K562 (cell line): ENCODE results near the gene DNAH3. TPM values are rescaled to one million over a fixed set of nuclear protein-coding genes. Genes with fewer than 3 reads are reported as not detected.
A peak's percentile ranks its signal among the peaks of the same experiment; 100 is the strongest.

Source experiments
- CGGBP1 ChIP-seq: fragments of 250-450 bp; sonication (Bioruptor Pico); IDR thresholded peaks from 2 replicates; pipeline ENCODE4 v1.9.0; 2021; ENCODE audit warnings: mild to moderate bottlenecking
- LARP7 ChIP-seq: fragments of 450-650 bp; IDR thresholded peaks from 2 replicates; pipeline ENCODE4 v1.6.1; 2016
- MAZ ChIP-seq, 2 experiments: fragments of 450-650 bp in 1 of 2; sonication (generic) in 1 of 2; formaldehyde crosslinking; IDR thresholded peaks in 1 of 2; conservative IDR thresholded peaks in 1 of 2; 2 replicates each; pipeline versions ENCODE4 v1.4.0 to v1.5.0; 2020; ENCODE audit warnings: mild to moderate bottlenecking in 1 of 2, missing genetic modification reagents in 1 of 2
- MCM7 ChIP-seq, 2 experiments: fragments of 450-650 bp; IDR thresholded peaks; 2 replicates each; pipeline ENCODE4 v1.6.1; 2016 to 2018
- MGA ChIP-seq: fragments of 450-650 bp; IDR thresholded peaks from 2 replicates; pipeline ENCODE4 v1.6.1; 2016; ENCODE audit warnings: mild to moderate bottlenecking, moderate library complexity
- PHF21A ChIP-seq: fragments of 450-650 bp; IDR thresholded peaks from 2 replicates; pipeline ENCODE4 v1.6.1; 2017; ENCODE audit warnings: low read depth, borderline replicate concordance
- ZNF76 ChIP-seq: fragments of 250-450 bp; sonication (Bioruptor Pico); IDR thresholded peaks from 2 replicates; pipeline ENCODE4 v1.4.0; 2020; ENCODE audit warnings: mild to moderate bottlenecking, moderate library complexity, borderline replicate concordance
- polyA plus RNA-seq, 8 experiments: library from polyadenylated mRNA; depleted of rRNA in 4 of 8; stranded (reverse) in 5 of 8; unstranded in 3 of 8; fragments of >200 nt; fragmentation: Nextera tagmentation in 2 of 8; fragmentation: Illumina TruSeq in 1 of 8; extraction: Ambion mirVana in 2 of 8; extraction: Trizol in 1 of 8; gene quantifications; 2 replicates each; pipeline versions ENCODE4 v1.2.1 to v1.2.3, GENCODE V29; 2011 to 2014; ENCODE audit warnings: inconsistent platforms in 1 of 8, missing spikeins in 1 of 8
- total RNA-seq, 7 experiments: library from RNA; depleted of rRNA in 6 of 7; stranded (reverse); fragments of >200 nt in 6 of 7; fragmentation: Illumina TruSeq in 2 of 7; extraction: Trizol in 2 of 7; gene quantifications; 2 replicates each; pipeline versions ENCODE4 v1.2.1 to v1.2.3, GENCODE V29; 2011 to 2021; ENCODE audit warnings: low replicate concordance in 1 of 7

Gene DNAH3
- total and polyA plus RNA-seq, 9 of the 15 experiments (the other 6 are each of a cell fraction or from before 2014, with no cell fraction given) = 0.32 to 0.84 (median 0.44) TPM

- TF ChIP-seq MGA (peak; percentile 91), MCM7 (IDR thresholded peaks at IDR 0.05) (no peak), PHF21A (peak; percentile 27; the same call in 1 of the 2 replicates), MAZ (CRISPR knock-in tag; conservative IDR thresholded peaks at IDR 0.05 in 1 of 2, IDR thresholded peaks at IDR 0.05 in 1 of 2) (peak; percentile 8 to 56; a peak in 2 of 4 replicates), ZNF76 (CRISPR knock-in tag) (no peak), CGGBP1 (CRISPR knock-in tag) (no peak), LARP7 (no peak)
These were observed 232.0 kb downstream of the DNAH3 start (continued) for GRCh38 chr16:20918486-20919239.
